Measurements from ENCODE around the gene SSH3.
"Not testable (repeated sequence)": the region's sequence is repeated elsewhere in the genome, so short reads cannot be mapped to it uniquely, and the experiment has no call there.

Gene SSH3

DNA sequence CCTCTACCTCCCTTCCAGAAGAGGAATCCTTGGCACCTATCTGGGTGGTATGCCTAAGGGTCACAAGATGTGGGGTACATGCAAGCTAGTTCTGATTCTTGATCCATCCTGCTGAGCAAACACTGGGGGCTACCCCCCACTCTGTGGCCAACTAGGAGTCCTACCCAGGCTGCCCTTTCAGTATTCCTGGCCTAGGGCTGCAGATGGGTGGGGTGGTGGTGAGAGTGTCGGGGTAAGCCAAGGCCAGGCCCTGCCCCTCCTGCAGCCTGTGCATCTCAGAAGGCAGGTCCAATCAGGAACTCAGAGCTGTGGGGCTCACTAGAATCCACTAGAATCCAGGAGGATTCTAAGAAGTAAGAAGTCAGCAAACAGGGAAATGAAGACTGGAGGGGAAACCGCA lies 10.9 kb downstream of the SSH3 start:
- DNase-seq: no peak

DNA sequence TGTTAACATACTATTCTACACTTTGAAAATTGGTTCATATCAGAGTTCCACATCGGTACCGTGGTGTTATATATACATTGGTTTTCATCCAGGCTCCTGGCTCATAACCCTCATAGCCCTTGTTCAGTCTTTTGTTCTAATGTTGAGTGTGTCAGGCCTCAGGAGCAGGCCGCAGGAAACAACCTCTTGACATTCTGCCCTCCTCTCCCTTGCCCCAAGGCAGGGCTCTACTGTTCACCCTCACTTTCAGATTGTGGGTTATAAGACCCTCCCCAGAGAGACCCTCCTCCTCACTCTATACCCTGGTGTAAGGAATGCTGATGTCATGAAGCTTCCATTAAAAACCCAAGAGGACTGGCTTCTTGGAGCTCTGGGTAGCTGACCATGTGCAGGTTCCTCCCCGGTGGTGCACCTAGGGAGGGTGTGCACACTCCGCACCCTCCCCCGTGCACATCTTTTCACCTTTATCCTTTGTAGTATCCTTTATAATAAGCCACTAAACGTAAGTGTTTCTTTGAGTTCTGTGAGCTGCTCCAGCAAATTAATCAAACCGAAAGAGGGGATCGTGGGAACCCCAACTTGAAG lies 12.1 kb downstream of the SSH3 start:
- no peak for DNase-seq

- no peak for DNase-seq
Observed at GRCh38 chr11:67316882-67317204, 13.5 kb downstream of the SSH3 start.

- peak; percentile 100 for DNase-seq
Observed at GRCh38 chr11:67317205-67317887, 14.0 kb downstream of the SSH3 start.

- no peak for DNase-seq
Observed at GRCh38 chr11:67317888-67318555, 14.7 kb downstream of the SSH3 start.

GRCh38 chr11:67318876-67319275 lies 15.5 kb downstream of the SSH3 start:
- not testable (repeated sequence) for DNase-seq

DNA sequence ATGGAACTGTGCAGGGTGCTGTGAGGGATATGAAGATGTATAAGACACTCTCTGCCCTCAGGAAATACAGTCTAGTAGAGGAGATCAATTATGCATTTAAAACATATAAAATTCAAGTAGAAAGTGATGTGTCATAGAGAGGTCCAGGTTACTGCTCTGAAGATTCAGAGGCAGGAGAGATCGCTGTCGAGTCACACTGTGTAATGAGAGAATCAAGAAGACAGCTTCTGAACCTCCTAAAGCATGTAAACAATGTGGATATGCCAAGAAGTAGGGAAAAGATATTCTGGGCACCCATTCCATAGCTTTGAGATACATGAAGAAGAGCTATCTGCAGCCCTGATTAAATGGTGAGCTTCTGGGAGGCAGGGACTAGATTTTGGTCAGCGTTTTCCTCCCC lies 16.7 kb downstream of the SSH3 start:
- DNase-seq: no peak

GRCh38 chr11:67320691-67321090 lies 17.4 kb downstream of the SSH3 start:
- no peak for DNase-seq

- DNase-seq: no peak
Observed at GRCh38 chr11:67321313-67321871, 18.1 kb downstream of the SSH3 start.

DNA sequence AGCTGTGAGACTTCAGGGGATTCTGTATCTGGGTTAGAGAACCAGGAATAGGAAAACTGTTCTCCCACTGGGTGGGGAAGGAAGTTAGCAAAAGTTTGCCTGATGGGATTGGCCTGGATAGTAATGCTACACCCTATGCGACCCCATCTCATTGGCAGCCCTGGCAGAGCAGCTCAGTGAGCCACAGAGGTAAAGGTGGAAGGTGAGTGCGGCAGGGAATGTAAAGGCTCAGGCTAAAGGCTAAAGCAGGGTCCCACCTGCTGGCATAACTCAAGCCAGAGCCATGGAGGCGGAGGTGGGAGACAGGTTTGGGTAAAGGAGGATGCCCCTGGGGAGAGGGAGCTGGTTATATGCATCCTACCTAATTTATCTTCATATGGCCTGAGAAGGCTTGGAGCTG lies 18.7 kb downstream of the SSH3 start:
- DNase-seq: no peak

GRCh38 chr11:67323526-67323925 lies 20.2 kb downstream of the SSH3 start:
- no peak for DNase-seq

- DNase-seq: no peak
Observed at GRCh38 chr11:67332081-67332691, 28.9 kb downstream of the SSH3 start.

DNA sequence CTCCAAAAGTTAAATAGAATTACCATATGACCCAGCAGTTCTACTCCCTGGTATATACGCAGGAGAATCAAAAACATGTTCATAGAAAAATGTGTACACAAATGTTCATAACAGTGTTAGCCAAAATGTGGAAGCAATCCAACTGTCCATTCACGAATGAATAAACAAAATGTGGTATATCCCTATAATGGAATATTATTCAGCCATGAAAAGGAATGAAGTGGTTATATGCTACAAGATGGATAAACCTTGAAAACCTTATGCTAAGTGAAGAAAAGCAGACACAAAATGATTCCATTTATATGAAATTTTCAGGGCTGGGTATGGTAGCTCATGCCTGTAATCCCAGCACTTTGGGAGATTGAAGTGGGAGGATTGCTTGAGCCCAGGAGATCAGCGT lies 33.9 kb downstream of the SSH3 start:
- DNase-seq: no peak

DNA sequence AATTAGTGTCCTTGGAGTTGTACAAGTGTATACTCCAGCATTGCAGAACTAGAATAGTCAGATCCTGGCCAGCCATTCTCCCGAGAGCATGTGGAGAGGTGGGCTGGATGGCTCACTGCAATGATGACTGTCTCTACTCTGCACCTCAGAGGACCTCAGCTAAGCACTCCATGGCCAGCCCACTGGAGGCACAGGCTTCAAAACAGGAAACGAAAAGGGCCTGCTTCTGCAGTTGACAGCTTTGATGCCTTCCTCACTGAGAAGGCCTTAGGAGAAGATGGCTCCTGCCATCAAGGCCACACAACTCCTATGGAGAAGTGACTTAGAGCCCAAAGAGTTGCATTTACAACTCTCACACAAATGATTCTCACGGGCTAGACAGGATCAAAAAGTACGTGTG lies 40.9 kb downstream of the SSH3 start:
- DNase-seq: no peak

DNA sequence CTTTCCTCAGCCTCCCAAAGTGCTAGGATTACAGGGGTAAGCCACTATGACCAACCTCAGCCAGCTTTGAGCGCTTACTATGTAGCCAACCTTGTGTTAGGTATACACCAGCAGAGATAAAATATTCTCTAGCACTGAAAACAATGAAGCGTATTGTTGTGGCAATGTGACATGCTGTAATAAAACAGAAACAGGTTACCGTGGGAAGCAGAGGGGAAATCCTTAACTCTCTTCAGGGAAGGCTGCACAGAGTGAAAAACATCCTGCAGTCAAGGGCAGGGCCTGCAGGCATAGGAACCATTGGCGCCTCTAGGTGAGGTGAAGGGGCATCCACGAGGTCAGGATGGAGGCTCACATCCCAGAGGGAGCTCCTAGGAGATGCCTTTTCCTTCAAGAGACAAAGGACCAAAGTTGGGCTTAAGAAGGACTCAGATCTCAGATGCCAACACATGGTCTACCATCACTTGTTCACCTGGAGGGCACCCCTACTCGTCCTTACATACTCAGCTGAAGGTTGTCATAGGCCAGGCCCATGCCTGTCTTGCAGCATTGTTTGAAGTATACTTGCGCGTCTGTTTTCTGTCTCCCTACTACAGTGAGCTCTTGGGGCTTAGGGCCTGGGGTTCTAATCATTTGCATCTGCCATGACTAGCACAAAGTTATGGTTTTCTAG lies 42.1 kb downstream of the SSH3 start:
- DNase-seq: no peak

DNA sequence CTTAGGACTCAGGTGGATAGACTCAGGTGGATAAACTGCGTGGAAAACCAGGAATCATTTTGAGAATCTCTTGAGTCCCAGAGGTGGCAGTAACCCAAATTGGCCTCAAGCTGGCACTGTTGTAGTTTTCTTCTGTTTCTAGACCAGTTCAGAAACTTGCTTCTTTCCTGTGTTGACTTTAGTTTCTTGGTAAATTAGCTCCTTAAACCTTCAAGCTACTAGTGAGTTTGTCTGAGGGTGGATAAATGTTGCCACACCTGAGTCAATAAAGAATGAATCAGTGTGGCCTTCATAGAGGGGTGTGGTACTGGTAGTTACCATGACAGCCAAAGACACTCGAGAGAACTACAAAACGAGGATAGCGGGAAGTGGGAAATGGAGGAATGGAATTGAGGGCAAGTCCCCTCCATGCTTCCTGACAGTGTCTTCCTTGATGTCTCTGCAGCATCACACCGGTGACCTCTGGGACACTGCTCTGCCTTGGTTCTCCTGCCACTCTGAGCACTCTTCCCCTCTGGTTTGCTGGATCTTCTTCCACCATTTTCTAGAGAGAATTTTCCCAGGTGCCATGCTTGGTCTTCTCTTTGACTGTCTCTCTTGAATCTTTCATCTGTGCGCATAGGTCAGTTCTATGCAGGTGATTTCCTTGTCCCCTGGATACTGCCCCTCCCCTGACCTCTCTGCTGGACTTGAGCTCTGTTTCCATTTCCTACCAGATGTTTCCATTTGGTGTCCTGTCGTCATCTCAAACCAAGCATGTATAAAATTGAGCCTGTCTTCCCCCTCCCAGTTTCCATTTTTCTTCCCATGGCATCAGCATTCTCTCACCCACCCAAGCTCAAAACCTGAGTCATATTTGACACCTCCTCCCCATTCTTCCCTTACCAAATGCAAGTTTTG lies 42.8 kb downstream of the SSH3 start:
- DNase-seq: no peak

- no peak for DNase-seq
Observed at GRCh38 chr11:67347964-67348749, 44.8 kb downstream of the SSH3 start.

DNA sequence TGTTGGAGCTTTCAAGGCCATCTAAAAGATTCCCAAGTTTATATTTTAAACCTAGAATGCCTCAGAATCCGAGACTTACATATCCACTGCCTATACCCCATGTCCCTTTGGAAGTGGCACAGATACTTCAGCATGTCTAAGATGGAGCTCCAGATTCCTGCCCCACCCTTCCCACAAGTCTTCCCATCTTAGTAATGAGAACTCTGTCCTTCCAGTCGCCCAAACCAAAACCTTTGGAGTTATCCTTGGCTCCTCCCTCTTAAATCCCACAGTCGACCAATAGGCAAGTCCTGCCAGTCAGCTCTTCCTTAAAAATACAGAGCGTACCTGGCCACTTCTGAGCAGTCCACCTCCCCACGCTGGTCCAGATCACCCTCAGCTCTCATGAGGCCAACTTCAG lies 45.7 kb downstream of the SSH3 start:
- DNase-seq: no peak

DNA sequence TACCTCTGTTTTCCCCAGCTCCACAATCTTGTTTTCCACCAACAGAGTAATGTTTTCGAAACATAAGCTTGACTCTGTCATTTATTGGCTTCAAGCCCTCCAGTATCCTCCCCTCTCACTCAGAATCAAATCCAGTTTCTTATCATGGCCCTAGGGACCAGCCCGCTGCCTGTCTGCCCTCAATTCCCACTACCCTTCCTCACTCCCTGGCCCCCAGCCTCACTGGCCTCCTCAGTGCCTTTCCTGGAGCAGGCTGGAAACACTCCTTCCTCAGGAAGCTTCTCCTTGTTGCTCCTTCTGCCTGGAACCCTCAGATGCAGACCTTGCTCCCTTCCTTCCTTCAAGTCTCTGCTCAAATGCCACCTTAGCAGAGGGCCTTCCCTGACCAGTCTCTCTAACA lies 46.1 kb downstream of the SSH3 start:
- DNase-seq: no peak

- no peak for DNase-seq
Observed at GRCh38 chr11:67349928-67350465, 46.7 kb downstream of the SSH3 start.

Data from activated CD8-positive, alpha-beta memory T cell treated with anti-CD3 and anti-CD28 coated beads, Interleukin-2, amount 50 U/mL, for 48 hours (primary cell).